SK-N-SH treated with all-trans-retinoic acid at 6 μM for 48 hours (cell line): ENCODE measurements around the gene PSMD8.
A peak's percentile ranks its signal among the peaks of the same experiment; 100 is the strongest.

Experiments used
- ATAC-seq: fragments of 200-7000 bp; cut with Tn5 transposase; 3 replicates; pipeline ENCODE4 v1.9.1; 2020; ENCODE audit warnings: mild to moderate bottlenecking, moderate library complexity
- ARNTL ChIP-seq: fragments of 450-650 bp; formaldehyde crosslinking; IDR thresholded peaks from 2 replicates; pipeline ENCODE4 v1.5.0; 2020; ENCODE audit warnings: low read depth, mild to moderate bottlenecking, moderate library complexity, borderline replicate concordance
- BACH2 ChIP-seq: fragments of 250-450 bp; sonication (Bioruptor Pico); IDR thresholded peaks from 2 replicates; pipeline ENCODE4 v1.9.0; 2021; ENCODE audit warnings: mild to moderate bottlenecking, borderline replicate concordance
- CSDC2 ChIP-seq: fragments of 250-450 bp; sonication (Bioruptor Pico); IDR thresholded peaks from 2 replicates; pipeline ENCODE4 v1.5.0; 2020; ENCODE audit warnings: mild to moderate bottlenecking, moderate library complexity
- ESRRG ChIP-seq: fragments of 250-450 bp; sonication (Bioruptor Pico); IDR thresholded peaks from 2 replicates; pipeline ENCODE4 v1.6.1; 2021; ENCODE audit warnings: mild to moderate bottlenecking
- ISL1 ChIP-seq: fragments of 250-450 bp; sonication (Bioruptor Pico); IDR thresholded peaks from 2 replicates; pipeline ENCODE4 v2.1.2; 2022; ENCODE audit warnings: mild to moderate bottlenecking, moderate library complexity
- PATZ1 ChIP-seq: fragments of 250-450 bp; sonication (Bioruptor Pico); IDR thresholded peaks from 2 replicates; pipeline ENCODE4 v1.8.0; 2020; ENCODE audit warnings: mild to moderate bottlenecking, moderate library complexity, borderline replicate concordance
- PPARA ChIP-seq: fragments of 250-450 bp; sonication (Bioruptor Pico); IDR thresholded peaks from 2 replicates; pipeline ENCODE4 v1.5.0; 2020; ENCODE audit warnings: mild to moderate bottlenecking, borderline replicate concordance
- RARB ChIP-seq: fragments of 250-450 bp; sonication (Bioruptor Pico); IDR thresholded peaks from 2 replicates; pipeline ENCODE4 v1.8.0; 2021; ENCODE audit warnings: mild to moderate bottlenecking, moderate library complexity
- SNAI2 ChIP-seq: fragments of 250-450 bp; sonication (Bioruptor Pico); IDR thresholded peaks from 2 replicates; pipeline ENCODE4 v1.5.0; 2020; ENCODE audit warnings: mild to moderate bottlenecking, moderate library complexity
- ZC3H10 ChIP-seq: fragments of 250-450 bp; sonication (Bioruptor Pico); IDR thresholded peaks from 2 replicates; pipeline ENCODE4 v1.5.1; 2021; ENCODE audit warnings: mild to moderate bottlenecking, moderate library complexity
- ZFP3 ChIP-seq: fragments of 250-450 bp; sonication (Bioruptor Pico); IDR thresholded peaks from 2 replicates; pipeline ENCODE4 v1.5.0; 2020; ENCODE audit warnings: mild to moderate bottlenecking, moderate library complexity
- ZFP30 ChIP-seq: fragments of 450-650 bp; formaldehyde crosslinking; IDR thresholded peaks from 2 replicates; pipeline ENCODE4 v1.5.0; 2022; ENCODE audit warnings: mild to moderate bottlenecking, moderate library complexity
- ZNF565 ChIP-seq: fragments of 450-650 bp; formaldehyde crosslinking; conservative IDR thresholded peaks from 2 replicates; pipeline ENCODE4 v1.5.0; 2020; ENCODE audit warnings: low read depth, mild to moderate bottlenecking, moderate library complexity
- ZNF70 ChIP-seq: fragments of 450-650 bp; formaldehyde crosslinking; IDR thresholded peaks from 2 replicates; pipeline ENCODE4 v1.5.0; 2020; ENCODE audit warnings: mild to moderate bottlenecking, moderate library complexity
- ZNF8 ChIP-seq: fragments of 450-650 bp; formaldehyde crosslinking; IDR thresholded peaks from 2 replicates; pipeline ENCODE4 v1.5.0; 2020; ENCODE audit warnings: mild to moderate bottlenecking, moderate library complexity
- TF ChIP-seq, protein P1 (sequence below): fragments of 250-450 bp; sonication (Bioruptor Pico); IDR thresholded peaks from 2 replicates; pipeline ENCODE4 v1.8.0; 2021; ENCODE audit warnings: low read depth, mild to moderate bottlenecking, moderate library complexity, borderline replicate concordance
- TF ChIP-seq, protein P2 (sequence below): fragments of 250-450 bp; sonication (Bioruptor Pico); IDR thresholded peaks from 2 replicates; pipeline ENCODE4 v1.5.0; 2020; ENCODE audit warnings: mild to moderate bottlenecking, moderate library complexity
- TF ChIP-seq, protein P3 (sequence below): fragments of 250-450 bp; sonication (Bioruptor Pico); IDR thresholded peaks from 2 replicates; pipeline ENCODE4 v1.5.1; 2020; ENCODE audit warnings: low read depth, mild to moderate bottlenecking, moderate library complexity

Gene PSMD8

GRCh38 chr19:38386300-38386970, 12.1 kb downstream of the PSMD8 start:
- TF ChIP-seq PPARA (CRISPR knock-in tag) (no peak), CSDC2 (no peak), SNAI2 (CRISPR knock-in tag) (no peak), ISL1 (CRISPR knock-in tag) (no peak), ZC3H10 (CRISPR knock-in tag) (no peak), ZNF70 (no peak), ZFP3 (no peak), ESRRG (CRISPR knock-in tag) (no peak), BACH2 (no peak), ZNF565 (CRISPR knock-in tag) (no peak), PATZ1 (CRISPR knock-in tag) (no peak), ZNF8 (CRISPR knock-in tag) (no peak), RARB (CRISPR knock-in tag) (no peak), ZFP30 (CRISPR knock-in tag) (no peak), ARNTL (CRISPR knock-in tag) (no peak)
- TF ChIP-seq, protein P1, sequence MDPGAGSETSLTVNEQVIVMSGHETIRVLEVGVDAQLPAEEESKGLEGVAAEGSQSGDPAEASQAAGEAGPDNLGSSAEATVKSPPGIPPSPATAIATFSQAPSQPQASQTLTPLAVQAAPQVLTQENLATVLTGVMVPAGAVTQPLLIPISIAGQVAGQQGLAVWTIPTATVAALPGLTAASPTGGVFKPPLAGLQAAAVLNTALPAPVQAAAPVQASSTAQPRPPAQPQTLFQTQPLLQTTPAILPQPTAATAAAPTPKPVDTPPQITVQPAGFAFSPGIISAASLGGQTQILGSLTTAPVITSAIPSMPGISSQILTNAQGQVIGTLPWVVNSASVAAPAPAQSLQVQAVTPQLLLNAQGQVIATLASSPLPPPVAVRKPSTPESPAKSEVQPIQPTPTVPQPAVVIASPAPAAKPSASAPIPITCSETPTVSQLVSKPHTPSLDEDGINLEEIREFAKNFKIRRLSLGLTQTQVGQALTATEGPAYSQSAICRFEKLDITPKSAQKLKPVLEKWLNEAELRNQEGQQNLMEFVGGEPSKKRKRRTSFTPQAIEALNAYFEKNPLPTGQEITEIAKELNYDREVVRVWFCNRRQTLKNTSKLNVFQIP (CRISPR knock-in tag) = no peak
- TF ChIP-seq, protein P2, sequence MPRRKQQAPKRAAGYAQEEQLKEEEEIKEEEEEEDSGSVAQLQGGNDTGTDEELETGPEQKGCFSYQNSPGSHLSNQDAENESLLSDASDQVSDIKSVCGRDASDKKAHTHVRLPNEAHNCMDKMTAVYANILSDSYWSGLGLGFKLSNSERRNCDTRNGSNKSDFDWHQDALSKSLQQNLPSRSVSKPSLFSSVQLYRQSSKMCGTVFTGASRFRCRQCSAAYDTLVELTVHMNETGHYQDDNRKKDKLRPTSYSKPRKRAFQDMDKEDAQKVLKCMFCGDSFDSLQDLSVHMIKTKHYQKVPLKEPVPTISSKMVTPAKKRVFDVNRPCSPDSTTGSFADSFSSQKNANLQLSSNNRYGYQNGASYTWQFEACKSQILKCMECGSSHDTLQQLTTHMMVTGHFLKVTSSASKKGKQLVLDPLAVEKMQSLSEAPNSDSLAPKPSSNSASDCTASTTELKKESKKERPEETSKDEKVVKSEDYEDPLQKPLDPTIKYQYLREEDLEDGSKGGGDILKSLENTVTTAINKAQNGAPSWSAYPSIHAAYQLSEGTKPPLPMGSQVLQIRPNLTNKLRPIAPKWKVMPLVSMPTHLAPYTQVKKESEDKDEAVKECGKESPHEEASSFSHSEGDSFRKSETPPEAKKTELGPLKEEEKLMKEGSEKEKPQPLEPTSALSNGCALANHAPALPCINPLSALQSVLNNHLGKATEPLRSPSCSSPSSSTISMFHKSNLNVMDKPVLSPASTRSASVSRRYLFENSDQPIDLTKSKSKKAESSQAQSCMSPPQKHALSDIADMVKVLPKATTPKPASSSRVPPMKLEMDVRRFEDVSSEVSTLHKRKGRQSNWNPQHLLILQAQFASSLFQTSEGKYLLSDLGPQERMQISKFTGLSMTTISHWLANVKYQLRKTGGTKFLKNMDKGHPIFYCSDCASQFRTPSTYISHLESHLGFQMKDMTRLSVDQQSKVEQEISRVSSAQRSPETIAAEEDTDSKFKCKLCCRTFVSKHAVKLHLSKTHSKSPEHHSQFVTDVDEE = no peak
- TF ChIP-seq, protein P3, sequence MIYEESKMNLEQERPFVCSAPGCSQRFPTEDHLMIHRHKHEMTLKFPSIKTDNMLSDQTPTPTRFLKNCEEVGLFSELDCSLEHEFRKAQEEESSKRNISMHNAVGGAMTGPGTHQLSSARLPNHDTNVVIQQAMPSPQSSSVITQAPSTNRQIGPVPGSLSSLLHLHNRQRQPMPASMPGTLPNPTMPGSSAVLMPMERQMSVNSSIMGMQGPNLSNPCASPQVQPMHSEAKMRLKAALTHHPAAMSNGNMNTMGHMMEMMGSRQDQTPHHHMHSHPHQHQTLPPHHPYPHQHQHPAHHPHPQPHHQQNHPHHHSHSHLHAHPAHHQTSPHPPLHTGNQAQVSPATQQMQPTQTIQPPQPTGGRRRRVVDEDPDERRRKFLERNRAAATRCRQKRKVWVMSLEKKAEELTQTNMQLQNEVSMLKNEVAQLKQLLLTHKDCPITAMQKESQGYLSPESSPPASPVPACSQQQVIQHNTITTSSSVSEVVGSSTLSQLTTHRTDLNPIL (CRISPR knock-in tag) = no peak
- ATAC-seq = no peak

DNA sequence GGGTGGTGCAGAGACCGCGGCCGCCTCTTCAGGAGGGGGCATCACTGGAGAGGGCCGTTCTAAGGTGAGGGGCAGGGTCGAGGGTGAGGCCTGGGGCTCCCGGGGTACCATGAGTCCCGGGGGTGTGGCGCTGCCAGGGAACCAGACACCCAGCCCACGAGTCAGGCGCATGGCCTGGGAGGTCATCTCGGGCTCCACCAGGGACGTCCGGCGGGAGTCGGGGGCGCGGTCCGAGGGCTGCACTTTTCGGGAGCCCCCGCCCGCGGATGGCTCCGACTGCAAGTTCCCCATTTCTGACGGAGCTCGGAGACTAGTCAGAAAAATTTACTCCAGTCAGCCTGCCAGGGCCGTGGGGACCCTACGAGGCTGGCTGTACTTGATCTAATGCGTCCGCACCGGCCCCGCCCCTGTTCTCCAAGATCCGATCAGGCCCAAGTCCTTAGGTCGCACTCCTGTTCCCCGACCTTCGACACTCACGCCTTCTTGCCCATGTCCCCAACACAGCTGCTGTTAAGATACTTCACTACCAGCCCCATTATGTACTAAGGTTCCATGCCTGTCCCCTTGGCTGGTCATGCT, 12.7 kb downstream of the PSMD8 start:
- no peak for TF ChIP-seq ISL1 (CRISPR knock-in tag)
- TF ChIP-seq, protein P2 = no peak
- TF ChIP-seq SNAI2 (CRISPR knock-in tag) = no peak
- TF ChIP-seq, all 23 proteins: peak for 0

More for the DNA sequence above, 12.7 kb downstream of the PSMD8 start:
- peak; percentile 0; the same call in 1 of the 3 replicates for ATAC-seq
